NT2/D1 (cell line): ENCODE results near the gene PGAP2.
"Not testable (repeated sequence)": the region's sequence is repeated elsewhere in the genome, so short reads cannot be mapped to it uniquely, and the experiment has no call there.

Source experiments
- DNase-seq: peaks from one replicate; pipeline ENCODE4 v3.0.0-alpha.2; 2011; ENCODE audit warnings: low read depth, low spot score
- H3K27me3 ChIP-seq: 2 replicates; pipeline ENCODE4 v1.6.0; 2011; ENCODE audit warnings: mild to moderate bottlenecking; ENCODE audit not compliant: insufficient read length, insufficient read depth
- H3K36me3 ChIP-seq: 2 replicates; pipeline ENCODE4 v1.6.1; 2011; ENCODE audit warnings: mild to moderate bottlenecking, low read length, mixed read lengths; ENCODE audit not compliant: insufficient read depth, insufficient read length
- H3K4me1 ChIP-seq: 2 replicates; pipeline ENCODE4 v1.5.1; 2011; ENCODE audit not compliant: insufficient read depth, insufficient read length
- H3K4me3 ChIP-seq: 2 replicates; pipeline ENCODE4 v1.5.1; 2011; ENCODE audit warnings: low read depth; ENCODE audit not compliant: insufficient read length
- H3K9ac ChIP-seq: 2 replicates; pipeline ENCODE4 v1.6.0; 2011; ENCODE audit warnings: low read depth; ENCODE audit not compliant: insufficient read length
- H3K9me3 ChIP-seq: 2 replicates; pipeline ENCODE4 v1.5.1; 2011; ENCODE audit warnings: mild to moderate bottlenecking, low read length; ENCODE audit not compliant: insufficient read depth
- SUZ12 ChIP-seq: IDR thresholded peaks from 2 replicates; pipeline ENCODE4 v1.6.1; 2011; ENCODE audit not compliant: insufficient read length, insufficient read depth; ENCODE audit errors: extremely low read depth
- YY1 ChIP-seq: IDR thresholded peaks from 2 replicates; pipeline ENCODE4 v1.6.1; 2011; ENCODE audit not compliant: insufficient read length, insufficient read depth
- ZNF274 ChIP-seq: IDR thresholded peaks from 2 replicates; pipeline ENCODE4 v1.6.1; 2011; ENCODE audit warnings: mild to moderate bottlenecking, low read depth, low read length

The PGAP2 gene

GRCh38 chr11:3807909-3808860 is at the start of gene PGAP2:
PGAP2 (plus strand) TSS chr11:3808560; CDS start chr11:3811260, 2,700 bp downstream.
- peak within 1 kb of the TSS; percentile 93 for H3K4me3 ChIP-seq
- H3K36me3 ChIP-seq = peaks cover 15% of the 10 kb centered on the region
- H3K9me3 ChIP-seq = no peaks in the 10 kb centered on the region
- DNase-seq = peak; percentile 72
- peak within 1 kb of the TSS; percentile 96 for H3K9ac ChIP-seq
- peaks cover 7% of the 10 kb centered on the region for H3K4me1 ChIP-seq
- no peaks in the 10 kb centered on the region for H3K27me3 ChIP-seq
- no peak for TF ChIP-seq SUZ12
- no peak for TF ChIP-seq YY1
- TF ChIP-seq ZNF274 = no peak

GRCh38 chr11:3764266-3764665 is 44.1 kb upstream of the PGAP2 start:
- Histone ChIP-seq H3K4me3 (no peak overlapping the region), H3K36me3 (peaks cover 97% of the 10 kb centered on the region), H3K9ac (no peak overlapping the region), H3K9me3 (no peaks in the 10 kb centered on the region), H3K27me3 (no peaks in the 10 kb centered on the region), H3K4me1 (no peaks in the 10 kb centered on the region)
- DNase-seq = no peak
- no peak for TF ChIP-seq ZNF274
- no peak for TF ChIP-seq YY1
- TF ChIP-seq SUZ12 = no peak

- not testable (repeated sequence) for DNase-seq, H3K9me3 ChIP-seq, H3K4me1 ChIP-seq, H3K4me3 ChIP-seq, H3K9ac ChIP-seq, H3K27me3 ChIP-seq
- peaks cover 98% of the 10 kb centered on the region for H3K36me3 ChIP-seq
These were observed 41.5 kb upstream of the PGAP2 start for GRCh38 chr11:3766836-3767235.

- H3K27me3 ChIP-seq = no peaks in the 10 kb centered on the region
- H3K4me1 ChIP-seq = no peaks in the 10 kb centered on the region
- H3K36me3 ChIP-seq = peaks cover 98% of the 10 kb centered on the region
- H3K4me3 ChIP-seq = no peak overlapping the region
- H3K9ac ChIP-seq = no peak overlapping the region
- TF ChIP-seq SUZ12 = no peak
- no peak for TF ChIP-seq YY1
- TF ChIP-seq ZNF274 = no peak
- DNase-seq = no peak
- H3K9me3 ChIP-seq = no peaks in the 10 kb centered on the region
These were observed 40.8 kb upstream of the PGAP2 start for GRCh38 chr11:3767536-3767935.

GRCh38 chr11:3773180-3773579 is 35.2 kb upstream of the PGAP2 start:
- peaks cover 93% of the 10 kb centered on the region for H3K36me3 ChIP-seq
- TF ChIP-seq SUZ12 (no peak), YY1 (no peak), ZNF274 (no peak)
- no peaks in the 10 kb centered on the region for H3K9me3 ChIP-seq
- no peaks in the 10 kb centered on the region for H3K27me3 ChIP-seq
- no peak overlapping the region for H3K4me3 ChIP-seq
- H3K4me1 ChIP-seq = no peaks in the 10 kb centered on the region
- H3K9ac ChIP-seq = no peak overlapping the region
- DNase-seq = no peak

- H3K9ac ChIP-seq = no peak overlapping the region
- H3K4me1 ChIP-seq = no peaks in the 10 kb centered on the region
- H3K4me3 ChIP-seq = no peak overlapping the region
- DNase-seq = no peak
- no peaks in the 10 kb centered on the region for H3K9me3 ChIP-seq
- no peak for TF ChIP-seq SUZ12
- no peak for TF ChIP-seq ZNF274
- TF ChIP-seq YY1 = no peak
- H3K27me3 ChIP-seq = no peaks in the 10 kb centered on the region
- peaks cover 91% of the 10 kb centered on the region for H3K36me3 ChIP-seq
These were observed 32.5 kb upstream of the PGAP2 start for GRCh38 chr11:3775736-3776406.

- no peaks in the 10 kb centered on the region for H3K4me1 ChIP-seq
- H3K9me3 ChIP-seq = no peaks in the 10 kb centered on the region
- DNase-seq = no peak
- H3K36me3 ChIP-seq = peaks cover 74% of the 10 kb centered on the region
- H3K27me3 ChIP-seq = no peaks in the 10 kb centered on the region
- H3K9ac ChIP-seq = no peak overlapping the region
- TF ChIP-seq SUZ12 (no peak), ZNF274 (no peak), YY1 (no peak)
- H3K4me3 ChIP-seq = no peak overlapping the region
These were observed 26.9 kb upstream of the PGAP2 start for GRCh38 chr11:3781423-3781822.
